Parathyroid adenoma (tissue), 2 donors: ENCODE data around the gene VDR.

Source experiments
- H2AFZ ChIP-seq: fragments of 300-600 bp; sonication (generic); one replicate; pipeline ENCODE4 v1.7.0; 2017; ENCODE audit warnings: antibody characterized with exemption, mild to moderate bottlenecking
- H3K27ac ChIP-seq: fragments of 300-600 bp; sonication (generic); one replicate; pipeline ENCODE4 v1.7.0; 2017
- H3K27me3 ChIP-seq: fragments of 300-600 bp; sonication (generic); one replicate; pipeline ENCODE4 v1.7.0; 2017; ENCODE audit warnings: low read length; ENCODE audit not compliant: control insufficient read depth, insufficient read depth
- H3K36me3 ChIP-seq: fragments of 300-600 bp; sonication (generic); one replicate; pipeline ENCODE4 v1.7.0; 2017; ENCODE audit warnings: low read length; ENCODE audit not compliant: control insufficient read depth, insufficient read depth
- H3K4me1 ChIP-seq: fragments of 300-600 bp; sonication (generic); one replicate; pipeline ENCODE4 v1.7.0; 2017; ENCODE audit warnings: control low read depth
- H3K4me2 ChIP-seq: fragments of 300-600 bp; sonication (generic); one replicate; pipeline ENCODE4 v1.7.0; 2017; ENCODE audit warnings: low read length
- H3K4me3 ChIP-seq: fragments of 300-600 bp; sonication (generic); one replicate; pipeline ENCODE4 v1.7.0; 2017; ENCODE audit warnings: low read depth, low read length
- H3K79me2 ChIP-seq: fragments of 300-600 bp; sonication (generic); one replicate; pipeline ENCODE4 v1.7.0; 2017; ENCODE audit warnings: control low read depth
- H3K9ac ChIP-seq: fragments of 300-600 bp; sonication (generic); one replicate; pipeline ENCODE4 v1.7.0; 2017; ENCODE audit warnings: mild to moderate bottlenecking
- H3K9me3 ChIP-seq: fragments of 300-600 bp; sonication (generic); one replicate; pipeline ENCODE4 v1.7.0; 2017; ENCODE audit warnings: low read length; ENCODE audit not compliant: control insufficient read depth
- CTCF ChIP-seq: fragments of 300-600 bp; sonication (generic); IDR thresholded peaks from one replicate; pipeline ENCODE4 v1.7.0; 2017; ENCODE audit warnings: antibody characterized with exemption, mild to moderate bottlenecking
- donor health status: primary hyperparathyroidism.

The VDR gene

GRCh38 chr12:47795121-47795813, 109.5 kb downstream of the VDR start:
- TF ChIP-seq CTCF: no peak
- Histone ChIP-seq H3K9ac (no peak overlapping the region), H3K4me1 (peaks cover 8% of the 10 kb centered on the region), H3K9me3 (no peaks in the 10 kb centered on the region), H3K27ac (no peak overlapping the region), H3K4me3 (no peak overlapping the region), H3K27me3 (no peaks in the 10 kb centered on the region), H2AFZ (no peak overlapping the region), H3K79me2 (peaks cover 60% of the 10 kb centered on the region), H3K4me2 (no peak overlapping the region), H3K36me3 (no peaks in the 10 kb centered on the region)

- Histone ChIP-seq H3K4me1 (peaks cover 5% of the 10 kb centered on the region), H3K27ac (no peak overlapping the region), H3K9me3 (no peaks in the 10 kb centered on the region), H3K79me2 (peaks cover 57% of the 10 kb centered on the region), H3K4me3 (no peak overlapping the region), H3K4me2 (no peak overlapping the region), H2AFZ (no peak overlapping the region), H3K27me3 (no peaks in the 10 kb centered on the region), H3K9ac (no peak overlapping the region), H3K36me3 (no peaks in the 10 kb centered on the region)
- TF ChIP-seq CTCF: no peak
Observed at GRCh38 chr12:47794679-47795078, 110.1 kb downstream of the VDR start.

GRCh38 chr12:47793015-47793681, 111.6 kb downstream of the VDR start:
- Histone ChIP-seq H3K27me3 (no peaks in the 10 kb centered on the region), H3K27ac (no peak overlapping the region), H3K36me3 (no peaks in the 10 kb centered on the region), H3K4me3 (no peak overlapping the region), H3K9me3 (no peaks in the 10 kb centered on the region), H3K9ac (no peak overlapping the region), H3K4me1 (peaks cover 13% of the 10 kb centered on the region), H3K79me2 (peaks cover 42% of the 10 kb centered on the region), H2AFZ (no peak overlapping the region), H3K4me2 (no peak overlapping the region)
- TF ChIP-seq CTCF: no peak

GRCh38 chr12:47791874-47792273, 112.9 kb downstream of the VDR start:
- H3K27ac ChIP-seq: no peak overlapping the region
- H3K4me3 ChIP-seq: no peak overlapping the region
- H2AFZ ChIP-seq: no peak overlapping the region
- peaks cover 32% of the 10 kb centered on the region for H3K79me2 ChIP-seq
- H3K9ac ChIP-seq: no peak overlapping the region
- H3K4me1 ChIP-seq: peaks cover 16% of the 10 kb centered on the region
- H3K9me3 ChIP-seq: no peaks in the 10 kb centered on the region
- no peak overlapping the region for H3K4me2 ChIP-seq
- TF ChIP-seq CTCF: no peak
- H3K36me3 ChIP-seq: no peaks in the 10 kb centered on the region
- H3K27me3 ChIP-seq: no peaks in the 10 kb centered on the region
